GM18526 (cell line): ENCODE measurements around the gene NABP2.

Source experiments
- POLR2A ChIP-seq: IDR thresholded peaks from 3 replicates; pipeline ENCODE4 v1.6.1; 2011; ENCODE audit not compliant: insufficient read length; ENCODE audit errors: extremely low read depth

NABP2 gene

DNA sequence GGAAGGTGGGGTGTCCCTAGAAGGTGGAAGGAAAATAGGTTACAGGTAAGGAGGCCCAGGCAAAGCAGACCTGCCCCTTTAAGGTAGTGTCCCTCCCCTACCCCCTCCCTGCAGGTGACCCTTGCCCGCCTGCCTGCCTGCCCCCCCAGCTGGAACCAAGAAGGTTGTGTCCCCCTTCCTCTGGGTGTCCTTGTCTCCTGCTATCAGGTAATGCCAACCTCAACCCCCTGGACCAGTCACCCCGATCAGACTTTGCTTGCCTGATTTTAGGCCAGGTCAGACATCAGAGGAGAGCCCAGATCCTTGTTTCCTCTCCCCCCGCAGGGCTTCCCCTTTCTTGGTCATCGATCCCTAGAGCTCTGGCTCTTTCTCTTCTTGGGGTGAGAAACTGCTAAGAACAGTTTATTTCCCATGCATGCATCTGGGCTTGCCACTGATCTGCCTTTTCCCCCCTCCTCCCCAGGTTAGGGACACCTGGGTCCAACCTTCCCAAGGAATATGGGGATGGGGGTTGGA is 5.8 kb downstream of the NABP2 start, which contains the start of gene SLC39A5:
Gene SLC39A5, plus strand, starts transcription at position 136 of the 516 bp plus-strand sequence. CDS start 1,224 bp downstream, outside the sequence.
- no peak for TF ChIP-seq POLR2A

- no peak for TF ChIP-seq POLR2A
Measured at GRCh38 chr12:56230432-56231183, 6.5 kb downstream of the NABP2 start.

DNA sequence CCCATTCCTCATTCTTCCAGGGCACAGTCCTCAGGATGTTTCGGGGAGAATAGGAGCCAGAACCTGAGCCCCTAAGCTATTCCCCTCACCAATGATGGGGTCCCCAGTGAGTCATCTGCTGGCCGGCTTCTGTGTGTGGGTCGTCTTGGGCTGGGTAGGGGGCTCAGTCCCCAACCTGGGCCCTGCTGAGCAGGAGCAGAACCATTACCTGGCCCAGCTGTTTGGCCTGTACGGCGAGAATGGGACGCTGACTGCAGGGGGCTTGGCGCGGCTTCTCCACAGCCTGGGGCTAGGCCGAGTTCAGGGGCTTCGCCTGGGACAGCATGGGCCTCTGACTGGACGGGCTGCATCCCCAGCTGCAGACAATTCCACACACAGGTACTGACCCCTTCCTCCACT is 7.0 kb downstream of the NABP2 start:
- no peak for TF ChIP-seq POLR2A

- TF ChIP-seq POLR2A = no peak
Measured at GRCh38 chr12:56234746-56235436, 10.7 kb downstream of the NABP2 start.

GRCh38 chr12:56236091-56236490 is 11.9 kb downstream of the NABP2 start:
- no peak for TF ChIP-seq POLR2A

DNA sequence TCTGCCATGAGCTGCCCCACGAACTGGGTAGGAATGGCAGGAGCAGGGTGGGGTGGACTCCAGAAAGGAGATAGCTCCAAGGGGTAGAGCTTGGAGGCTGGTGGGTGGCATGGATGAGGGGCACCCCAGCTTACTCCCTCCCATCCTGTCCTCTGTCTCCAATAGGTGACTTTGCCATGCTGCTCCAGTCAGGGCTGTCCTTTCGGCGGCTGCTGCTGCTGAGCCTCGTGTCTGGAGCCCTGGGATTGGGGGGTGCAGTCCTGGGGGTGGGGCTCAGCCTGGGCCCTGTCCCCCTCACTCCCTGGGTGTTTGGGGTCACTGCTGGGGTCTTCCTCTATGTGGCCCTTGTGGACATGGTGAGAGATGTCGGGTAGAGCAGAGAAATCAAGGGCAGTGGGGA is 12.8 kb downstream of the NABP2 start:
- TF ChIP-seq POLR2A = no peak

DNA sequence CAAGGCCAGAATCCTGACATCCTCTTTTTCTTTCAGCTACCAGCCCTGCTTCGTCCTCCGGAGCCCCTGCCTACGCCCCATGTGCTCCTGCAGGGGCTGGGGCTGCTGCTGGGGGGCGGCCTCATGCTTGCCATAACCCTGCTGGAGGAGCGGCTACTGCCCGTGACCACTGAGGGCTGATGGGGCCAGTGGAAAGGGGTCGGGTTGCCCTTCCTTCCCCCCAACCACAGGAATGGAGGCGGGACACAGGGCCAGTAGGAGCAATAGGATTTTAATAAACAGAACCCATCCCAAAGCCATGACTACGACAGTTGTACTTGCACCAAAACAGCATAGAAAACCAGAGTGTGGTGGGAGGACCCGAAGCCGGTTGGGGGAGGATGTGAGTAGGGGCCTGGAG is 13.4 kb downstream of the NABP2 start:
- no peak for TF ChIP-seq POLR2A

DNA sequence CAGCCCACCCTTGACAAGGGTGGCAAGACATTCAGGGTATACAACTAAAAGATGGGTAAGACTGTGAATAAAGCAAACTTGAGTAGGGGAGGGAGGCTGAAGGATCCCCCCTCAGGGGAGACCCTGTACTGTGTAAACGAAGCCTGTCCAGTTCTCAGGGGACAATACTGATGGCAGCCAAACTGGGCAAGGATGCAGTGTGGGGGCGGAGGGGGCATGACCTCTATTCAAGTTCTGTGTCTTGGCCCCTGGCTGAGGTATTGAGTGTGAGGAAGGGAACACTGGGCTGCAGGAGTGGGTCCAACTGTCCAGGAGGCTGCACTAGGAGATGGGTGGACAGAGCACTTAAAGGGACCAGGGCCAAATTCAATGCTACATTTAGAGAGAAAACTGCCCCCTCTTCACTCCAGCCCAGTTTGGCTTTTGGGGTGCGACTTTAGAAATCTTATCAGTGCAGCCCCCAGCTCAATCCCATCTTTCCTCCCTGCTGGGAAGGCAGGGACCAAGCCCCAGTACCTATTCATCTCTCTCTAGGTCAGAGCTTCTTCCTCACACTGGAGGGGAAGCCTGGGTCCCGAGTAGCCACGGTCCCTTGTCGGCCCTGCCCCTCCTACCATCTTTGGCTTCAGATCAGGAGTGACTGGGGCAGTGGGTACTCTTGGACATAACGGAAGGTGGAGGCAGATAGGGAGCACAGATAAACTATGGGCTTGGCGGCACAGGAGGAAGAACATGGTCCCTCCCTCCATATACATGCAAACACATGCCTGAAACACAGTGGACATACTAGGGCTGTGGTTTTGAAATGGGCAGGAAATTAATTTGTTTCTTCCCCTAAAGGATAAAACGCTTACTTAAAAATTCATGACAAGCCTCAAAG is 17.5 kb downstream of the NABP2 start:
- TF ChIP-seq POLR2A = no peak

GRCh38 chr12:56242986-56243385 is 18.8 kb downstream of the NABP2 start:
- TF ChIP-seq POLR2A = no peak

DNA sequence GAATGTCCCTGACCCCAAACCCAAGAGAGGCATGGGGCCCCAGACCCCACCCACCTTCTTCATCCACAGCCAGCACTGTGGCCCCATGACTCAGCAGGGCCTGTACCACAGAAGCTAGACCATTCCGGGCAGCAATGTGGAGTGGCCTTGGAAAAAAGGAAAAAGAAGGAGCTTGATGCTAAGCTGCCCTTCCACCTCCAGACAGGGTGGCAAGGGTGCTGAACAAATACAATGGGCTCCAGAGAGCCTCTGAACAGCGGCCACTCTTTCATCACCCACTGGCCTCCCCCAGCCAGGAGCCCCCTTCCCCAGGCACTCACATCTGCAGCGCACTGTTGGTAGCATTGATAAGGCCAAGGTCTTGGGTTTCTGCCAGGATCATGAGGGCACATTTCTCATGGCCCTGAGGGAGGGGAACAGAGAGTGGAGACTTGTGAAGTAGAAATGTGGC is 19.6 kb downstream of the NABP2 start:
- TF ChIP-seq POLR2A = no peak

GRCh38 chr12:56244494-56244893 is 20.4 kb downstream of the NABP2 start:
- no peak for TF ChIP-seq POLR2A

GRCh38 chr12:56247923-56248322 is 23.8 kb downstream of the NABP2 start:
- TF ChIP-seq POLR2A = no peak

GRCh38 chr12:56248711-56249110 is 24.6 kb downstream of the NABP2 start:
- no peak for TF ChIP-seq POLR2A

DNA sequence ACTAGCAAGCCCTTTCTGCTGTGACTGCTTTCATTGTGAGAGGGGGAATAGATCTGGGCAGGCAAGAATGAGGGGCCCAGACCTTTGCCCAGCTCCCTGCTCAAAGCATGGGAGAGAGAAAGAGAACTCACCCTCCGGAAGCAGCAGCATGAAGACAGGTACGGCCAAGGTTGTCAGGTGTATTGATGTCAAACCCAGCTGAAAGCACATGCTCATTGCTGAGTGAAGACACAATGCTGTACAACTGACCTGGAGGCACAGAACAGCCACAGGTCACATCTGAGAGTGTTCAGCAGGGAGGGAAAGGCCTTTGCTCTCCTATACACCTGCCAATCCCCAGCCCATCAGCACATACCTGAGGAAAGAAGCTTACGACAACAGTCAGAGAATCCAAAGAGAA is 28.5 kb downstream of the NABP2 start:
- TF ChIP-seq POLR2A = no peak

- TF ChIP-seq POLR2A = no peak
Measured at GRCh38 chr12:56253091-56253490, 28.9 kb downstream of the NABP2 start.
